ENCODE results near the gene CPVL. TPM values are rescaled to one million over a fixed set of nuclear protein-coding genes. Genes with fewer than 3 reads are reported as not detected.

Gene CPVL
- total RNA-seq, 2 experiments from 2014 or later = not detected

DNA sequence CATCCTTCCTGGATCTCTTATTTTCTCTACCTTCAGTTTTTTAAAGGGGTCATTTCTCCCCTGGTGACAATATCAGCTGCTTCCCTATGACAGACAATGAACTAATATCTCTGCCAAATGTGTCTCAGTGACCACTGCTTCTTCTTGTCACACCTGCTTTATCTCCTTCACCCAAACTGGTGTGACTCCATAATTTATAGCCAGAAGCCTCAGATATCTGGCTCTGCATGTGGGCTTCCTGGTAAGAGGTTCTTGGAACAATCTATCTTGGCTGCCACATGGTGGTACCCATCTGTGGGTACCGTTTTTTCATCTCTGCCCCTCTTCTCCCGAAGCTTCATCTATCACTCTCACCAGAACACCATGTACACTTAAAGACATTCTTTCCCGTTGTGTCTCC, 37.0 kb downstream of the CPVL start:
- Histone ChIP-seq H3K9me3 (ENCODE audit: low read length) (no peaks in the 10 kb centered on the region), H3K4me2 (ENCODE audit: low read length) (no peak overlapping the region), H2AFZ (ENCODE audit: low read length) (no peak overlapping the region), H3K4me1 (ENCODE audit: insufficient read depth, low read length, poor library complexity, severe bottlenecking) (no peaks in the 10 kb centered on the region), H4K20me1 (ENCODE audit: insufficient read depth, low read length) (no peaks in the 10 kb centered on the region), H3K36me3 (ENCODE audit: insufficient read depth, low read length) (no peaks in the 10 kb centered on the region), H3K27ac (ENCODE audit: low read depth, low read length, poor library complexity, severe bottlenecking) (no peak overlapping the region), H3K9me2 (ENCODE audit: insufficient read depth, low read length) (no peaks in the 10 kb centered on the region), H3K79me2 (ENCODE audit: insufficient read depth, low read depth, low read length) (no peaks in the 10 kb centered on the region), H3K4me3 (ENCODE audit: low read depth, low read length, poor library complexity, severe bottlenecking) (no peak overlapping the region)
- no peak for DNase-seq (ENCODE audit: low spot score)
- TF ChIP-seq EZH2phosphoT487 (IDR thresholded peaks at IDR 0.05; ENCODE audit: borderline replicate concordance, low read depth, low read length) = no peak
- TF ChIP-seq, protein P1, sequence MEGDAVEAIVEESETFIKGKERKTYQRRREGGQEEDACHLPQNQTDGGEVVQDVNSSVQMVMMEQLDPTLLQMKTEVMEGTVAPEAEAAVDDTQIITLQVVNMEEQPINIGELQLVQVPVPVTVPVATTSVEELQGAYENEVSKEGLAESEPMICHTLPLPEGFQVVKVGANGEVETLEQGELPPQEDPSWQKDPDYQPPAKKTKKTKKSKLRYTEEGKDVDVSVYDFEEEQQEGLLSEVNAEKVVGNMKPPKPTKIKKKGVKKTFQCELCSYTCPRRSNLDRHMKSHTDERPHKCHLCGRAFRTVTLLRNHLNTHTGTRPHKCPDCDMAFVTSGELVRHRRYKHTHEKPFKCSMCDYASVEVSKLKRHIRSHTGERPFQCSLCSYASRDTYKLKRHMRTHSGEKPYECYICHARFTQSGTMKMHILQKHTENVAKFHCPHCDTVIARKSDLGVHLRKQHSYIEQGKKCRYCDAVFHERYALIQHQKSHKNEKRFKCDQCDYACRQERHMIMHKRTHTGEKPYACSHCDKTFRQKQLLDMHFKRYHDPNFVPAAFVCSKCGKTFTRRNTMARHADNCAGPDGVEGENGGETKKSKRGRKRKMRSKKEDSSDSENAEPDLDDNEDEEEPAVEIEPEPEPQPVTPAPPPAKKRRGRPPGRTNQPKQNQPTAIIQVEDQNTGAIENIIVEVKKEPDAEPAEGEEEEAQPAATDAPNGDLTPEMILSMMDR (conservative IDR thresholded peaks at IDR 0.05; ENCODE audit: low read length) = no peak
- ChIA-PET POLR2A (interaction anchor here (1.0 kb wide), 1 partner anchor 29 kb away, joined by 9 read pairs; no protein-coding TSS in a partner anchor), CTCF (ENCODE audit: unreplicated experiment) (no interaction called here)
- intact Hi-C loops (cut with micrococcal nuclease; ENCODE audit: unreplicated experiment) = loop anchor here (5.0 kb wide), 1 partner anchor 298 kb away; no protein-coding TSS in a partner anchor
- no TSS peak for BruUV-seq (replicated peaks)

DNA sequence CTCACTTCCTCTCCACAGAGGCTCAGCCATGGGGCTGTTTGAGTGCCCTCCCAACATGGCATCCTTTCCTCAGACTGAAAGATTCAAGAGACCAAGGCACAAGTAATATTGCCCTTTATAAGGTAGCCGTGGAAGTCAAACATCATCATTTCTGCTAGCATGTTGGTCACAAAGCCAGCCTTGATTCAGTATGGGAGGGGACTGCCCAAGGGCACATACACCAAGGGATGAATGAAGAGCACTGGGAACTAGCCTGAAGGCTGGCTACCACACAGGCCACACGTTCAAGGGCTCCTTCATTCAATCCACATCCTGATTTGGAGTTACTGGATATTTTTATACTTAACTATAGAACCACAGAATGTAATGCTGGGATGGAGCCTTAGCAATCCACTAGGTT, 39.3 kb downstream of the CPVL start:
- no peak for TF ChIP-seq EZH2phosphoT487 (IDR thresholded peaks at IDR 0.05; ENCODE audit: borderline replicate concordance, low read depth, low read length)
- TF ChIP-seq, protein P1 (conservative IDR thresholded peaks at IDR 0.05; ENCODE audit: low read length) = no peak
- no peaks in the 10 kb centered on the region for H3K36me3 ChIP-seq (ENCODE audit: insufficient read depth, low read length)
- H3K9me3 ChIP-seq (ENCODE audit: low read length) = no peaks in the 10 kb centered on the region
- no peak for DNase-seq (ENCODE audit: low spot score)
- H3K27ac ChIP-seq (ENCODE audit: low read depth, low read length, poor library complexity, severe bottlenecking) = no peak overlapping the region
- H4K20me1 ChIP-seq (ENCODE audit: insufficient read depth, low read length) = no peaks in the 10 kb centered on the region
- intact Hi-C loops (cut with micrococcal nuclease; ENCODE audit: unreplicated experiment) = loop anchor here (5.0 kb wide), 1 partner anchor 300 kb away; no protein-coding TSS in a partner anchor
- H2AFZ ChIP-seq (ENCODE audit: low read length) = no peak overlapping the region
- H3K4me3 ChIP-seq (ENCODE audit: low read depth, low read length, poor library complexity, severe bottlenecking) = no peak overlapping the region
- CTCF ChIA-PET (ENCODE audit: unreplicated experiment) = interaction anchor here (1.0 to 1.1 kb wide), 2 partner anchors 172 to 180 kb away, joined by 3 to 8 read pairs; no protein-coding TSS in a partner anchor
- H3K79me2 ChIP-seq (ENCODE audit: insufficient read depth, low read depth, low read length) = no peaks in the 10 kb centered on the region
- H3K4me1 ChIP-seq (ENCODE audit: insufficient read depth, low read length, poor library complexity, severe bottlenecking) = no peaks in the 10 kb centered on the region
- H3K4me2 ChIP-seq (ENCODE audit: low read length) = no peak overlapping the region
- POLR2A ChIA-PET = no interaction called here
- BruUV-seq (replicated peaks) = no TSS peak
- no peaks in the 10 kb centered on the region for H3K9me2 ChIP-seq (ENCODE audit: insufficient read depth, low read length)

DNA sequence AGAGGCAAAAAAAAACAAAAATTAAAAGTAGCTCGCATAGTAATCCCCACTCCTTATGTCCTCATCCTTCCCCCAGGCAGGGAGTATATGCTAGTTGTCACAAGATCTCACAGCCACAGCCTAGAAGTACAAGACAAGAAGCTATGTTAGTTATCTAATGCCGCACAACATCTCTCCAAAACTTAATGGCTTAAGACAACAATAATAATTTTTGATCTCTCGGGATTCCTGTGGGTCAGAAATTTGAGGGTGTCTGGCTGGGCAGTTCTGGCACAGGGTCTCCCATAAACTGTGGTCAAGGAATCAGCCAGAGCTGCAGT, 39.7 kb downstream of the CPVL start:
- H3K79me2 ChIP-seq (ENCODE audit: insufficient read depth, low read depth, low read length) = no peaks in the 10 kb centered on the region
- ChIA-PET POLR2A (no interaction called here), CTCF (ENCODE audit: unreplicated experiment) (interaction anchor here (1.0 to 1.1 kb wide), 2 partner anchors 171 to 180 kb away, joined by 3 to 8 read pairs; no protein-coding TSS in a partner anchor)
- H3K9me2 ChIP-seq (ENCODE audit: insufficient read depth, low read length) = no peaks in the 10 kb centered on the region
- DNase-seq (ENCODE audit: low spot score) = no peak
- H2AFZ ChIP-seq (ENCODE audit: low read length) = no peak overlapping the region
- no peaks in the 10 kb centered on the region for H3K4me1 ChIP-seq (ENCODE audit: insufficient read depth, low read length, poor library complexity, severe bottlenecking)
- H3K9me3 ChIP-seq (ENCODE audit: low read length) = no peaks in the 10 kb centered on the region
- no peak overlapping the region for H3K27ac ChIP-seq (ENCODE audit: low read depth, low read length, poor library complexity, severe bottlenecking)
- H3K36me3 ChIP-seq (ENCODE audit: insufficient read depth, low read length) = no peaks in the 10 kb centered on the region
- H4K20me1 ChIP-seq (ENCODE audit: insufficient read depth, low read length) = no peaks in the 10 kb centered on the region
- intact Hi-C loops (cut with micrococcal nuclease; ENCODE audit: unreplicated experiment) = loop anchor here (5.0 kb wide), 1 partner anchor 301 kb away; no protein-coding TSS in a partner anchor
- no TSS peak for BruUV-seq (replicated peaks)
- no peak overlapping the region for H3K4me2 ChIP-seq (ENCODE audit: low read length)
- TF ChIP-seq, protein P1 (conservative IDR thresholded peaks at IDR 0.05; ENCODE audit: low read length) = no peak; the same call in 1 of the 2 replicates
- TF ChIP-seq EZH2phosphoT487 (IDR thresholded peaks at IDR 0.05; ENCODE audit: borderline replicate concordance, low read depth, low read length) = no peak
- no peak overlapping the region for H3K4me3 ChIP-seq (ENCODE audit: low read depth, low read length, poor library complexity, severe bottlenecking)
